GM12801 (cell line): ENCODE results near the gene HTR1E.

ENCODE experiments used
- CTCF ChIP-seq: IDR thresholded peaks from one replicate; pipeline ENCODE4 v1.5.1; 2011; ENCODE audit warnings: control low read depth; ENCODE audit not compliant: insufficient read length; ENCODE audit errors: extremely low read depth

The HTR1E gene

GRCh38 chr6:86941461-86941860 is 4.1 kb downstream of the HTR1E start:
- no peak for TF ChIP-seq CTCF

- TF ChIP-seq CTCF, result no peak
Observed at GRCh38 chr6:86942769-86943516, 5.6 kb downstream of the HTR1E start.

- TF ChIP-seq CTCF, result no peak
Observed at GRCh38 chr6:86943819-86944407, 6.6 kb downstream of the HTR1E start.

- no peak for TF ChIP-seq CTCF
Observed at GRCh38 chr6:86949771-86950170, 12.4 kb downstream of the HTR1E start.

GRCh38 chr6:86952991-86953390 is 15.7 kb downstream of the HTR1E start:
- TF ChIP-seq CTCF, result no peak

GRCh38 chr6:86959656-86960055 is 22.3 kb downstream of the HTR1E start:
- TF ChIP-seq CTCF, result no peak

GRCh38 chr6:86961455-86962200 is 24.3 kb downstream of the HTR1E start:
- no peak for TF ChIP-seq CTCF
